H1 (cell line): ENCODE measurements around the gene RNF32. TPM values are rescaled to one million over a fixed set of nuclear protein-coding genes. Genes with fewer than 3 reads are reported as not detected.

Experiments used
- BRCA1 ChIP-seq: IDR thresholded peaks from 2 replicates; pipeline ENCODE4 v1.6.1; 2012; ENCODE audit warnings: low read depth, low read length, improper control_type of control experiment
- CEBPB ChIP-seq: IDR thresholded peaks from 2 replicates; pipeline ENCODE4 v1.6.1; 2012; ENCODE audit warnings: low read depth, low read length
- CHD1 ChIP-seq: IDR thresholded peaks from 2 replicates; pipeline ENCODE4 v1.6.1; 2012; ENCODE audit warnings: low read depth, low read length, improper control_type of control experiment
- CHD2 ChIP-seq: IDR thresholded peaks from 2 replicates; pipeline ENCODE4 v1.6.1; 2012; ENCODE audit warnings: low read length, improper control_type of control experiment
- GABPA ChIP-seq: IDR thresholded peaks from 2 replicates; pipeline ENCODE4 v1.6.1; 2011; ENCODE audit warnings: mild to moderate bottlenecking, low read length, moderate library complexity, borderline replicate concordance; ENCODE audit not compliant: insufficient read depth
- GTF2F1 ChIP-seq: IDR thresholded peaks from 2 replicates; pipeline ENCODE4 v1.6.1; 2012; ENCODE audit warnings: low read depth, low read length, improper control_type of control experiment, borderline replicate concordance
- HDAC2 ChIP-seq, 2 experiments: fragments of 300-600 bp in 1 of 2; sonication (generic) in 1 of 2; IDR thresholded peaks; 2 replicates each; pipeline ENCODE4 v1.6.1; 2011 to 2012; ENCODE audit warnings: low read depth in 2 of 2, low read length in 2 of 2, mild to moderate bottlenecking in 2 of 2, moderate library complexity in 2 of 2, borderline replicate concordance in 1 of 2, inconsistent platforms in 1 of 2
- JUN ChIP-seq: IDR thresholded peaks from 2 replicates; pipeline ENCODE4 v1.6.1; 2011; ENCODE audit warnings: low read depth, mild to moderate bottlenecking, improper control_type of control experiment, low read length
- KDM4A ChIP-seq: IDR thresholded peaks from one replicate; pipeline ENCODE4 v1.7.1; 2012; ENCODE audit warnings: low read depth, mild to moderate bottlenecking, moderate library complexity, low read length, inconsistent platforms; ENCODE audit not compliant: severe bottlenecking
- MAFK ChIP-seq: IDR thresholded peaks from 2 replicates; pipeline ENCODE4 v1.6.1; 2012; ENCODE audit warnings: low read depth, mild to moderate bottlenecking, improper control_type of control experiment, low read length
- SIX5 ChIP-seq: IDR thresholded peaks from 2 replicates; pipeline ENCODE4 v1.6.1; 2011; ENCODE audit warnings: mild to moderate bottlenecking, low read depth, low read length
- SP2 ChIP-seq: IDR thresholded peaks from 2 replicates; pipeline ENCODE4 v1.6.1; 2012; ENCODE audit warnings: mild to moderate bottlenecking, low read length, inconsistent platforms
- SP4 ChIP-seq: IDR thresholded peaks from 2 replicates; pipeline ENCODE4 v1.6.1; 2012; ENCODE audit warnings: low read length, inconsistent platforms
- ZNF274 ChIP-seq: IDR thresholded peaks from 2 replicates; pipeline ENCODE4 v1.7.0; 2012; ENCODE audit warnings: low read length, borderline replicate concordance; ENCODE audit errors: extremely low read depth
- polyA plus RNA-seq, 7 experiments: library from polyadenylated mRNA; depleted of rRNA in 3 of 7; stranded (reverse) in 5 of 7; unstranded in 2 of 7; fragments of >200 nt in 5 of 7; fragments of 200-250 nt in 2 of 7; gene quantifications; 1 replicate in 5 of 7; 2 replicates in 1 of 7; 4 replicates in 1 of 7; pipeline versions ENCODE4 v1.2.1 to v1.2.3, GENCODE V29; 2011 to 2013; ENCODE audit warnings: missing spikeins in 2 of 7, mixed read lengths in 2 of 7
- total RNA-seq: library from RNA; stranded (reverse); fragmentation: NEBNext Ultra II Directional; extraction: Animal tissue kit (Norgen Biotek cat#: 25700); gene quantifications from 2 replicates; pipeline ENCODE4 v1.2.1, GENCODE V29; 2021
- TF ChIP-seq, protein P1 (sequence below), 3 experiments: IDR thresholded peaks; 1 replicate in 2 of 3; 2 replicates in 1 of 3; pipeline versions ENCODE4 v1.5.1 to v1.6.1; 2011; ENCODE audit warnings: low read length in 3 of 3, mild to moderate bottlenecking in 3 of 3, inconsistent platforms in 2 of 3, low read depth in 1 of 3, moderate library complexity in 1 of 3; ENCODE audit not compliant: insufficient read depth in 1 of 3; ENCODE audit errors: control extremely low read depth in 1 of 3
- TF ChIP-seq, protein P2 (sequence below): IDR thresholded peaks from 2 replicates; pipeline ENCODE4 v1.6.1; 2012; ENCODE audit warnings: low read length, inconsistent platforms
- TF ChIP-seq, protein P3 (sequence below): IDR thresholded peaks from 2 replicates; pipeline ENCODE4 v1.6.1; 2012; ENCODE audit warnings: inconsistent platforms
- TF ChIP-seq, protein P4 (sequence below): IDR thresholded peaks from 2 replicates; pipeline ENCODE4 v1.6.1; 2011; ENCODE audit warnings: low read length, improper control_type of control experiment

Gene RNF32
- total and polyA plus RNA-seq, 2 of the 8 experiments (the other 6 are each of a cell fraction or from before 2014, with no cell fraction given): 0.48 to 1.2 TPM

DNA sequence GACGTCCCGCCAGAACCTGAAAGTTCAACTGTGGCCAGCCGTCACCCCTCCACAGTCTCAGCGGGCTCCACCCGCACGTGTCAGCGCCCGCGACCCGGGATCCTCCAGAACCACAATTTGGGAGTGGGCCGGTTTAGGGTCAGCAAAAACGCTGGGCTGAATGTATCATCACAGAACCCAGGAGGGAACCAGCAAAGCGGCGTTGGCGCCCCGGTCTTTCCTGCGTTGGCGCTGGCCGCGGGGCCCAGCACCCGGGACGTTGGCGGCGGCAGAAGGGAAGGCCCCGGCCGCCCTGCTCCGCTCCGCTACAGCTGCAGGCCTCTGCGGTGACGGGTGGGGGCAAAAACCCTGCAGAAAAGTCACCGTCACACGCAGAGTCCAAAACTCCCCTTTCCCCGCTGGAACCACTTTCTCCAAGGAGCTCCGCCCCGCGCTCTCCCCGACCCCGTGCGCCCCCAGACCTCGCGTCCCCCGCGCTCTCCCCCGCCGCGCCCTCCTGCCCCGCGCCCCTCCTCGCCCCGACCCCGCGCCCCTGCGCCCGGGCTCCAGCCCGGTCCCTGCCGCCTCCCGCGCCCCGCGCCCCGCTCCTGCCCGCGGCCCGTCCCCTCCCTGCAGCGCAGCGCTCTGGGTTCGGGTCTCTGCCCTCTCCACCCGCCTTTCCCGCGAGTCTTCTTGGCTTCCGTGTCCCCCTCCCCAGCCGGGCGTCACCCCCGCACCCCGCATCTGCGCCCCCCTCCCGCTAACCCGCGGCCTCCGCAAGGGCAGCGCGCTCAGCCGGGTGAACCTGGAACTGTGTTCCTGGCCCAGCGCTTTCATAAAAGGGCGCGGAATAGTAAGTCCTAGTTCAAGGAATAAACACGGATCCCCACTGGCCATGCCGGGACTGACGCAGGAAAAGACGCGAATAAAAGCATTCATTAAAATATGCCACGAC lies 24.0 kb upstream of the RNF32 start (continued):
- TF ChIP-seq, protein P1, sequence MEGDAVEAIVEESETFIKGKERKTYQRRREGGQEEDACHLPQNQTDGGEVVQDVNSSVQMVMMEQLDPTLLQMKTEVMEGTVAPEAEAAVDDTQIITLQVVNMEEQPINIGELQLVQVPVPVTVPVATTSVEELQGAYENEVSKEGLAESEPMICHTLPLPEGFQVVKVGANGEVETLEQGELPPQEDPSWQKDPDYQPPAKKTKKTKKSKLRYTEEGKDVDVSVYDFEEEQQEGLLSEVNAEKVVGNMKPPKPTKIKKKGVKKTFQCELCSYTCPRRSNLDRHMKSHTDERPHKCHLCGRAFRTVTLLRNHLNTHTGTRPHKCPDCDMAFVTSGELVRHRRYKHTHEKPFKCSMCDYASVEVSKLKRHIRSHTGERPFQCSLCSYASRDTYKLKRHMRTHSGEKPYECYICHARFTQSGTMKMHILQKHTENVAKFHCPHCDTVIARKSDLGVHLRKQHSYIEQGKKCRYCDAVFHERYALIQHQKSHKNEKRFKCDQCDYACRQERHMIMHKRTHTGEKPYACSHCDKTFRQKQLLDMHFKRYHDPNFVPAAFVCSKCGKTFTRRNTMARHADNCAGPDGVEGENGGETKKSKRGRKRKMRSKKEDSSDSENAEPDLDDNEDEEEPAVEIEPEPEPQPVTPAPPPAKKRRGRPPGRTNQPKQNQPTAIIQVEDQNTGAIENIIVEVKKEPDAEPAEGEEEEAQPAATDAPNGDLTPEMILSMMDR (IDR thresholded peaks at IDR 0.05; ENCODE audit: control extremely low read depth in 1 of 3, insufficient read depth in 1 of 3, low read depth in 1 of 3, low read length in 3 of 3): no peak
- TF ChIP-seq MAFK (no peak), SP2 (no peak), CHD1 (no peak), HDAC2 (IDR thresholded peaks at IDR 0.05; ENCODE audit: borderline replicate concordance in 1 of 2, low read depth in 2 of 2, low read length in 2 of 2) (no peak), JUN (no peak), BRCA1 (no peak), GTF2F1 (no peak), GABPA (no peak), SP4 (no peak), CEBPB (no peak), CHD2 (no peak), SIX5 (no peak), KDM4A (peak; percentile 66), ZNF274 (no peak)
- TF ChIP-seq, protein P2, sequence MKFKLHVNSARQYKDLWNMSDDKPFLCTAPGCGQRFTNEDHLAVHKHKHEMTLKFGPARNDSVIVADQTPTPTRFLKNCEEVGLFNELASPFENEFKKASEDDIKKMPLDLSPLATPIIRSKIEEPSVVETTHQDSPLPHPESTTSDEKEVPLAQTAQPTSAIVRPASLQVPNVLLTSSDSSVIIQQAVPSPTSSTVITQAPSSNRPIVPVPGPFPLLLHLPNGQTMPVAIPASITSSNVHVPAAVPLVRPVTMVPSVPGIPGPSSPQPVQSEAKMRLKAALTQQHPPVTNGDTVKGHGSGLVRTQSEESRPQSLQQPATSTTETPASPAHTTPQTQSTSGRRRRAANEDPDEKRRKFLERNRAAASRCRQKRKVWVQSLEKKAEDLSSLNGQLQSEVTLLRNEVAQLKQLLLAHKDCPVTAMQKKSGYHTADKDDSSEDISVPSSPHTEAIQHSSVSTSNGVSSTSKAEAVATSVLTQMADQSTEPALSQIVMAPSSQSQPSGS: no peak
- TF ChIP-seq, protein P3, sequence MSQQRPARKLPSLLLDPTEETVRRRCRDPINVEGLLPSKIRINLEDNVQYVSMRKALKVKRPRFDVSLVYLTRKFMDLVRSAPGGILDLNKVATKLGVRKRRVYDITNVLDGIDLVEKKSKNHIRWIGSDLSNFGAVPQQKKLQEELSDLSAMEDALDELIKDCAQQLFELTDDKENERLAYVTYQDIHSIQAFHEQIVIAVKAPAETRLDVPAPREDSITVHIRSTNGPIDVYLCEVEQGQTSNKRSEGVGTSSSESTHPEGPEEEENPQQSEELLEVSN: 0 out of 2 replicates have a peak, but pooled peaks have one; percentile 42
- TF ChIP-seq, protein P4, sequence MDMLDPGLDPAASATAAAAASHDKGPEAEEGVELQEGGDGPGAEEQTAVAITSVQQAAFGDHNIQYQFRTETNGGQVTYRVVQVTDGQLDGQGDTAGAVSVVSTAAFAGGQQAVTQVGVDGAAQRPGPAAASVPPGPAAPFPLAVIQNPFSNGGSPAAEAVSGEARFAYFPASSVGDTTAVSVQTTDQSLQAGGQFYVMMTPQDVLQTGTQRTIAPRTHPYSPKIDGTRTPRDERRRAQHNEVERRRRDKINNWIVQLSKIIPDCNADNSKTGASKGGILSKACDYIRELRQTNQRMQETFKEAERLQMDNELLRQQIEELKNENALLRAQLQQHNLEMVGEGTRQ: no peak
